Measurements from ENCODE around the gene DYNC2H1. TPM values are rescaled to one million over a fixed set of nuclear protein-coding genes. Genes with fewer than 3 reads are reported as not detected.
"Not testable (repeated sequence)": the region's sequence is repeated elsewhere in the genome, so short reads cannot be mapped to it uniquely, and the experiment has no call there.

Gene DYNC2H1
- total RNA-seq, 2 donors from 2014 or later: 2.1 to 2.8 TPM

GRCh38 chr11:103359216-103359615, 250.0 kb downstream of the DYNC2H1 start:
- Histone ChIP-seq H3K27ac (no peak overlapping the region), H3K36me3 (no peaks in the 10 kb centered on the region), H3K4me1 (no peaks in the 10 kb centered on the region), H3K9me3 (no peaks in the 10 kb centered on the region), H3K4me3 (no peak overlapping the region), H3K27me3 (no peaks in the 10 kb centered on the region), H3K9ac (ENCODE audit: low read depth in 2 of 2, low read length in 2 of 2) (no peak overlapping the region)
- no peak for DNase-seq
- intact Hi-C loops (cut with DNase I): no loop called here
- TF ChIP-seq CTCF (IDR thresholded peaks at IDR 0.05): no peak

GRCh38 chr11:103364687-103365086, 255.5 kb downstream of the DYNC2H1 start:
- H3K36me3 ChIP-seq: no peaks in the 10 kb centered on the region
- H3K9ac ChIP-seq (ENCODE audit: low read depth in 2 of 2, low read length in 2 of 2): no peak overlapping the region
- H3K9me3 ChIP-seq: no peaks in the 10 kb centered on the region
- H3K27ac ChIP-seq: no peak overlapping the region
- H3K27me3 ChIP-seq: no peaks in the 10 kb centered on the region
- no peaks in the 10 kb centered on the region for H3K4me1 ChIP-seq
- TF ChIP-seq CTCF (IDR thresholded peaks at IDR 0.05): no peak
- H3K4me3 ChIP-seq: no peak overlapping the region
- DNase-seq: no peak
- intact Hi-C loops (cut with DNase I): no loop called here

- no peak for TF ChIP-seq CTCF (IDR thresholded peaks at IDR 0.05)
- no peaks in the 10 kb centered on the region for H3K36me3 ChIP-seq
- no peak for DNase-seq
- H3K9me3 ChIP-seq: no peaks in the 10 kb centered on the region
- no peaks in the 10 kb centered on the region for H3K4me1 ChIP-seq
- H3K9ac ChIP-seq (ENCODE audit: low read depth in 2 of 2, low read length in 2 of 2): no peak overlapping the region
- no peaks in the 10 kb centered on the region for H3K27me3 ChIP-seq
- H3K4me3 ChIP-seq: no peak overlapping the region
- intact Hi-C loops (cut with DNase I): no loop called here
- no peak overlapping the region for H3K27ac ChIP-seq
These were observed 258.4 kb downstream of the DYNC2H1 start for GRCh38 chr11:103367650-103368049.

- H3K36me3 ChIP-seq: no peaks in the 10 kb centered on the region
- H3K9me3 ChIP-seq: no peaks in the 10 kb centered on the region
- no peak for DNase-seq
- H3K4me1 ChIP-seq: no peaks in the 10 kb centered on the region
- intact Hi-C loops (cut with DNase I): no loop called here
- no peak for TF ChIP-seq CTCF (IDR thresholded peaks at IDR 0.05)
- no peak overlapping the region for H3K9ac ChIP-seq (ENCODE audit: low read depth in 2 of 2, low read length in 2 of 2)
- no peak overlapping the region for H3K27ac ChIP-seq
- H3K27me3 ChIP-seq: no peaks in the 10 kb centered on the region
- H3K4me3 ChIP-seq: no peak overlapping the region
These were observed 258.9 kb downstream of the DYNC2H1 start for GRCh38 chr11:103368145-103368544.

GRCh38 chr11:103370076-103370475, 260.9 kb downstream of the DYNC2H1 start:
- H3K4me3 ChIP-seq: no peak overlapping the region
- no peak overlapping the region for H3K27ac ChIP-seq
- TF ChIP-seq CTCF (IDR thresholded peaks at IDR 0.05): no peak
- no peaks in the 10 kb centered on the region for H3K36me3 ChIP-seq
- H3K27me3 ChIP-seq: no peaks in the 10 kb centered on the region
- H3K9ac ChIP-seq (ENCODE audit: low read depth in 2 of 2, low read length in 2 of 2): no peak overlapping the region
- intact Hi-C loops (cut with DNase I): no loop called here
- DNase-seq: no peak
- H3K9me3 ChIP-seq: no peaks in the 10 kb centered on the region
- H3K4me1 ChIP-seq: no peaks in the 10 kb centered on the region

GRCh38 chr11:103372906-103373305, 263.7 kb downstream of the DYNC2H1 start:
- H3K27me3 ChIP-seq: no peaks in the 10 kb centered on the region
- no peaks in the 10 kb centered on the region for H3K9me3 ChIP-seq
- H3K36me3 ChIP-seq: no peaks in the 10 kb centered on the region
- no peak for DNase-seq
- intact Hi-C loops (cut with DNase I): no loop called here
- H3K9ac ChIP-seq (ENCODE audit: low read depth in 2 of 2, low read length in 2 of 2): no peak overlapping the region
- no peak overlapping the region for H3K27ac ChIP-seq
- no peak overlapping the region for H3K4me3 ChIP-seq
- H3K4me1 ChIP-seq: no peaks in the 10 kb centered on the region
- TF ChIP-seq CTCF (IDR thresholded peaks at IDR 0.05): no peak

GRCh38 chr11:103374227-103374626, 265.0 kb downstream of the DYNC2H1 start:
- H3K4me3 ChIP-seq; H3K4me1 ChIP-seq; intact Hi-C loops (cut with DNase I); DNase-seq; H3K27ac ChIP-seq; H3K9ac ChIP-seq (ENCODE audit: low read depth in 2 of 2, low read length in 2 of 2); H3K36me3 ChIP-seq; H3K9me3 ChIP-seq; H3K27me3 ChIP-seq: not testable (repeated sequence)
